K562 (cell line): ENCODE data around the gene HOXB7. TPM values are rescaled to one million over a fixed set of nuclear protein-coding genes. Genes with fewer than 3 reads are reported as not detected.

Experiments
- ATAC-seq: fragments of 200-7000 bp; cut with Tn5 transposase; 3 replicates; pipeline ENCODE4 v1.9.1; 2020; ENCODE audit warnings: moderate library complexity
- BruUV-seq: library from RNA; stranded (reverse); fragments of 400-500 nt; replicated peaks from 2 replicates; lab custom pipeline; 2021; lab: Mats Ljungman, UMichigan
- CTCF ChIA-PET: fragments of 300-600 bp; formaldehyde crosslinking; extraction: SDS; loops from one replicate; lab custom pipeline; 2021; ENCODE audit warnings: low intra/inter-chr PET ratio; lab: Yijun Ruan, JAX
- POLR2A ChIA-PET: fragments of 300-600, 350-650 bp; sonication (Branson Sonifier 250); formaldehyde crosslinking; extraction: SDS; loops from one replicate; lab custom pipeline; 2021; ENCODE audit warnings: antibody characterized with exemption, inconsistent platforms; lab: Yijun Ruan, JAX
- DNase-seq, 4 experiments: peaks; one replicate each; pipeline versions ENCODE4 v3.0.0 to v3.0.0-alpha.2; 2011 to 2018; ENCODE audit warnings: low spot score in 3 of 4, mixed read lengths in 3 of 4; ENCODE audit errors: extremely low read depth in 1 of 4
- FAIRE-seq: peaks from 2 replicates; lab custom pipeline; 2011; peaks lifted over from hg19 to GRCh38; lab: Jason Lieb, UNC
- H2AFZ ChIP-seq: 2 replicates; pipeline ENCODE4 v1.6.0; 2011; ENCODE audit warnings: low read depth, low read length, control low read depth, inconsistent platforms
- H3K27ac ChIP-seq: fragments of 200-600 bp; 3 replicates; pipeline ENCODE4 v1.8.0; 2011; ENCODE audit warnings: low read depth, mild to moderate bottlenecking, control low read depth, inconsistent platforms, low read length, moderate library complexity, mixed read lengths; ENCODE audit errors: extremely low read depth
- H3K27me3 ChIP-seq, 2 experiments: fragments of 300-600 bp in 1 of 2; 2 replicates in 1 of 2; 3 replicates in 1 of 2; pipeline versions ENCODE4 v1.6.0 to v1.8.0; 2011; ENCODE audit warnings: inconsistent platforms in 2 of 2, low read length in 2 of 2, mild to moderate bottlenecking in 1 of 2, mixed read lengths in 1 of 2, moderate library complexity in 1 of 2; ENCODE audit not compliant: control insufficient read depth in 2 of 2, insufficient read depth in 2 of 2
- H3K36me3 ChIP-seq: fragments of 300-600 bp; 3 replicates; pipeline ENCODE4 v1.8.0; 2011; ENCODE audit warnings: mild to moderate bottlenecking, low read length, inconsistent platforms; ENCODE audit not compliant: control insufficient read depth, insufficient read depth
- H3K4me1 ChIP-seq, 2 experiments: fragments of 200-600 bp in 1 of 2; replicated peaks in 1 of 2; 2 replicates in 1 of 2; 3 replicates in 1 of 2; pipeline versions ENCODE4 v1.5.1 to v1.8.0; 2011; ENCODE audit warnings: inconsistent platforms in 2 of 2, low read length in 2 of 2, mild to moderate bottlenecking in 1 of 2, mixed read lengths in 1 of 2, moderate library complexity in 1 of 2; ENCODE audit not compliant: control insufficient read depth in 2 of 2, insufficient read depth in 2 of 2
- H3K4me2 ChIP-seq: 2 replicates; pipeline ENCODE4 v1.6.1; 2011; ENCODE audit warnings: low read length, control low read depth, inconsistent platforms, mixed read lengths; ENCODE audit not compliant: insufficient read depth
- H3K4me3 ChIP-seq: fragments of 200-600 bp; sonication (generic), shearing (Covaris generic); 2 replicates; pipeline ENCODE4 v1.5.1; 2016; ENCODE audit warnings: control low read depth, inconsistent platforms
- H3K79me2 ChIP-seq: fragments of 200-600 bp; 3 replicates; pipeline ENCODE4 v1.8.0; 2011; ENCODE audit warnings: low read length, inconsistent platforms; ENCODE audit not compliant: control insufficient read depth, insufficient read depth
- H3K9ac ChIP-seq, 2 experiments: 2 replicates each; pipeline versions ENCODE4 v1.6.0 to v1.6.1; 2011; ENCODE audit warnings: low read depth in 2 of 2, low read length in 2 of 2, control low read depth in 1 of 2, inconsistent platforms in 1 of 2, mild to moderate bottlenecking in 1 of 2, mixed read lengths in 1 of 2; ENCODE audit not compliant: insufficient read depth in 1 of 2
- H3K9me1 ChIP-seq: one replicate; pipeline ENCODE4 v1.6.0; 2011; ENCODE audit warnings: inconsistent platforms, mild to moderate bottlenecking, low read length, moderate library complexity; ENCODE audit not compliant: control insufficient read depth, insufficient read depth
- H3K9me3 ChIP-seq: replicated peaks from 2 replicates; pipeline ENCODE4 v1.5.1; 2011; ENCODE audit warnings: low read depth, low read length, inconsistent platforms; ENCODE audit not compliant: control insufficient read depth, insufficient read depth
- H4K20me1 ChIP-seq: replicated peaks from 2 replicates; pipeline ENCODE4 v1.6.1; 2011; ENCODE audit warnings: low read length, inconsistent platforms, mixed read lengths; ENCODE audit not compliant: control insufficient read depth, insufficient read depth
- ELF1 ChIP-seq: fragments of 200-800 bp; sonication (Bioruptor generic); IDR thresholded peaks from 2 replicates; pipeline ENCODE4 v1.6.1; 2016; ENCODE audit warnings: missing genetic modification characterization, missing compliant biosample characterization
- EP300 ChIP-seq: IDR thresholded peaks from 2 replicates; pipeline ENCODE4 v1.6.1; 2012; ENCODE audit warnings: low read length, improper control_type of control experiment
- ETV1 ChIP-seq: fragments of 450-650 bp; conservative IDR thresholded peaks from 2 replicates; pipeline ENCODE4 v1.6.1; 2016; ENCODE audit warnings: missing genetic modification characterization, control low read depth, low read depth, missing compliant biosample characterization
- GMEB1 ChIP-seq: fragments of 250-450 bp; sonication (Bioruptor Pico); IDR thresholded peaks from 2 replicates; pipeline ENCODE4 v1.4.0; 2020; ENCODE audit warnings: mild to moderate bottlenecking
- HLTF ChIP-seq: fragments of 450-650 bp; IDR thresholded peaks from 2 replicates; pipeline ENCODE4 v1.6.1; 2016
- NCOA4 ChIP-seq: fragments of 450-650 bp; IDR thresholded peaks from 2 replicates; pipeline ENCODE4 v1.6.1; 2018; ENCODE audit warnings: mild to moderate bottlenecking; ENCODE audit not compliant: partially characterized antibody
- NELFE ChIP-seq: IDR thresholded peaks from 2 replicates; pipeline ENCODE4 v1.6.1; 2011; ENCODE audit warnings: mild to moderate bottlenecking; ENCODE audit not compliant: insufficient read depth, insufficient read length
- NR2C1 ChIP-seq, 2 experiments: fragments of 450-650 bp; IDR thresholded peaks; 2 replicates each; pipeline ENCODE4 v1.6.1; 2017; ENCODE audit warnings: mild to moderate bottlenecking in 2 of 2, antibody characterized with exemption in 1 of 2, inconsistent platforms in 1 of 2, missing compliant biosample characterization in 1 of 2, missing genetic modification characterization in 1 of 2
- SMAD3 ChIP-seq: fragments of 450-650 bp; formaldehyde crosslinking; conservative IDR thresholded peaks from 2 replicates; pipeline ENCODE4 v1.4.0; 2020; ENCODE audit warnings: mild to moderate bottlenecking
- STAT5A ChIP-seq: IDR thresholded peaks from 2 replicates; pipeline ENCODE4 v1.6.1; 2012; ENCODE audit warnings: low read length, inconsistent platforms, borderline replicate concordance
- U2AF1 ChIP-seq: fragments of 200-400 bp; formaldehyde crosslinking; optimal IDR thresholded peaks from 2 replicates; pipeline ENCODE3; 2017; ENCODE audit warnings: mild to moderate bottlenecking, low read depth, low read length, moderate library complexity
- ZNF12 ChIP-seq: sonication (generic); formaldehyde crosslinking; IDR thresholded peaks from 2 replicates; pipeline ENCODE4 v1.4.0; 2020; ENCODE audit warnings: mild to moderate bottlenecking, missing genetic modification reagents
- ZNF311 ChIP-seq: fragments of 250-450 bp; sonication (Bioruptor Pico); IDR thresholded peaks from 2 replicates; pipeline ENCODE4 v1.4.0; 2020; ENCODE audit warnings: mild to moderate bottlenecking, moderate library complexity
- WGBS: fragments of 100-300 bp; shearing (Covaris generic); methylation state at CpG from one replicate; pipeline ENCODE4 v1.1.6; 2016; ENCODE audit warnings: low coverage, mixed read lengths; ENCODE audit not compliant: insufficient coverage; ENCODE audit errors: missing lambda C conversion rate; 5-methylcytosine and 5-hydroxymethylcytosine counted together
- in situ Hi-C: fragments of 300-500 bp; cut with MboI; formaldehyde crosslinking; loops from 4 replicates; pipeline ENCODE4 v1.15.0; 2018; ENCODE audit warnings: inconsistent platforms, mixed read lengths
- intact Hi-C: fragments of 100-400 bp; cut with micrococcal nuclease; formaldehyde crosslinking; loops from 2 replicates; pipeline ENCODE4 v1.14.2; 2022
- polyA plus RNA-seq, 8 experiments: library from polyadenylated mRNA; depleted of rRNA in 4 of 8; stranded (reverse) in 5 of 8; unstranded in 3 of 8; fragments of >200 nt; fragmentation: Nextera tagmentation in 2 of 8; fragmentation: Illumina TruSeq in 1 of 8; extraction: Ambion mirVana in 2 of 8; extraction: Trizol in 1 of 8; gene quantifications; 2 replicates each; pipeline versions ENCODE4 v1.2.1 to v1.2.3, GENCODE V29; 2011 to 2014; ENCODE audit warnings: inconsistent platforms in 1 of 8, missing spikeins in 1 of 8
- total RNA-seq, 7 experiments: library from RNA; depleted of rRNA in 6 of 7; stranded (reverse); fragments of >200 nt in 6 of 7; fragmentation: Illumina TruSeq in 2 of 7; extraction: Trizol in 2 of 7; gene quantifications; 2 replicates each; pipeline versions ENCODE4 v1.2.1 to v1.2.3, GENCODE V29; 2011 to 2021; ENCODE audit warnings: low replicate concordance in 1 of 7
- TF ChIP-seq, protein P1 (sequence below): fragments of 150-350 bp; conservative IDR thresholded peaks from 2 replicates; pipeline ENCODE4 v1.6.1; 2014; ENCODE audit warnings: low read length

The HOXB7 gene
- total and polyA plus RNA-seq, 9 of the 15 experiments (the other 6 are each of a cell fraction or from before 2014, with no cell fraction given): 5.5 to 16.7 (median 8.3) TPM

DNA sequence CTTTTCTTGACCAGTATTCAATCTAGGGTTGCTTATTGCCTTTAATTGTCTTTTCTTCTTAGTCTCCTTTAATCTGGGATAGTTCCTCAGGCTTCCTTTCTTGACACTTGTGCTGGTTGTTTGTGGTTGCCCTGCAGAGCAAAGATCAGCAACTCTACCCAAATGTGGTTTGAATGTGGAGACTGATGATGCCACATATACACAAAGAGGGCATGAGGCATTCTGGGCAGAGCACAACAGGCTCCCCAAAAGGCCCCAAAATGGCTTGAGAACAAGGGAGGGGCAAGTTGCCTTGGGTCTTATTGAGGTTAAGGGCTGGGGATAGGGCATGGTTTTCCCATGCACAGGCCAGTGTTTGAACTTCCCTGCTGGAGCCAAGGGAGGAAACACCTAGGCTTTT is 45.1 kb upstream of the HOXB7 start:
- Histone ChIP-seq H3K4me2 (no peak overlapping the region), H3K4me3 (no peak overlapping the region), H3K27me3 (no peaks in the 10 kb centered on the region), H4K20me1 (no peaks in the 10 kb centered on the region), H3K9ac (no peak overlapping the region), H3K9me1 (no peaks in the 10 kb centered on the region), H3K79me2 (no peaks in the 10 kb centered on the region), H3K36me3 (no peaks in the 10 kb centered on the region), H3K9me3 (no peaks in the 10 kb centered on the region), H3K27ac (no peak overlapping the region), H2AFZ (no peak overlapping the region), H3K4me1 (no peaks in the 10 kb centered on the region)
- intact Hi-C loops: no loop called here
- ChIA-PET CTCF (no interaction called here), POLR2A (interaction anchor here (1.2 to 1.4 kb wide), 3 partner anchors 11 to 55 kb away, joined by 3 read pairs; no protein-coding TSS in a partner anchor)
- FAIRE-seq: no peak
- ATAC-seq: no peak
- no peak for TF ChIP-seq NCOA4
- BruUV-seq: no TSS peak
- DNase-seq: peak in 1 of 4 experiments; percentile 1
- in situ Hi-C loops: no loop called here

- no CpG with 5 or more reads among the region's 1 CpG for WGBS
- intact Hi-C loops: no loop called here
- in situ Hi-C loops: no loop called here
- Histone ChIP-seq H3K9ac (no peak overlapping the region), H3K27me3 (no peaks in the 10 kb centered on the region), H3K4me2 (no peak overlapping the region), H3K36me3 (no peaks in the 10 kb centered on the region), H3K4me1 (peaks cover 9 to 18% of the 10 kb centered on the region in 2 experiments; a peak in 4 of 5 replicates), H2AFZ (no peak overlapping the region), H3K27ac (no peak overlapping the region), H3K79me2 (peaks cover 19% of the 10 kb centered on the region), H3K4me3 (no peak overlapping the region), H3K9me3 (no peaks in the 10 kb centered on the region), H4K20me1 (no peaks in the 10 kb centered on the region), H3K9me1 (no peaks in the 10 kb centered on the region)
- POLR2A ChIA-PET: interaction anchor here (0.6 to 2.1 kb wide), 2 partner anchors 10 to 23 kb away, joined by 3 to 6 read pairs; partner anchors contain the start of gene HOXB9
- DNase-seq (no peak), ATAC-seq (no peak), FAIRE-seq (no peak)
- CTCF ChIA-PET: no interaction called here
- BruUV-seq: no TSS peak
- TF ChIP-seq SMAD3: no peak
- no peak for TF ChIP-seq ETV1 (tag)
- no peak for TF ChIP-seq NR2C1 (IDR thresholded peaks at IDR 0.05)
- no peak for TF ChIP-seq NR2C1 (tag; IDR thresholded peaks at IDR 0.05)
- no peak for TF ChIP-seq STAT5A
- TF ChIP-seq NELFE: no peak
- TF ChIP-seq ZNF12 (CRISPR knock-in tag): no peak
- TF ChIP-seq ELF1: no peak
- no peak for TF ChIP-seq GMEB1
- no peak for TF ChIP-seq HLTF
- TF ChIP-seq ZNF311 (CRISPR knock-in tag): no peak
- no peak for TF ChIP-seq EP300
- TF ChIP-seq U2AF1: no peak
- TF ChIP-seq, protein P1, sequence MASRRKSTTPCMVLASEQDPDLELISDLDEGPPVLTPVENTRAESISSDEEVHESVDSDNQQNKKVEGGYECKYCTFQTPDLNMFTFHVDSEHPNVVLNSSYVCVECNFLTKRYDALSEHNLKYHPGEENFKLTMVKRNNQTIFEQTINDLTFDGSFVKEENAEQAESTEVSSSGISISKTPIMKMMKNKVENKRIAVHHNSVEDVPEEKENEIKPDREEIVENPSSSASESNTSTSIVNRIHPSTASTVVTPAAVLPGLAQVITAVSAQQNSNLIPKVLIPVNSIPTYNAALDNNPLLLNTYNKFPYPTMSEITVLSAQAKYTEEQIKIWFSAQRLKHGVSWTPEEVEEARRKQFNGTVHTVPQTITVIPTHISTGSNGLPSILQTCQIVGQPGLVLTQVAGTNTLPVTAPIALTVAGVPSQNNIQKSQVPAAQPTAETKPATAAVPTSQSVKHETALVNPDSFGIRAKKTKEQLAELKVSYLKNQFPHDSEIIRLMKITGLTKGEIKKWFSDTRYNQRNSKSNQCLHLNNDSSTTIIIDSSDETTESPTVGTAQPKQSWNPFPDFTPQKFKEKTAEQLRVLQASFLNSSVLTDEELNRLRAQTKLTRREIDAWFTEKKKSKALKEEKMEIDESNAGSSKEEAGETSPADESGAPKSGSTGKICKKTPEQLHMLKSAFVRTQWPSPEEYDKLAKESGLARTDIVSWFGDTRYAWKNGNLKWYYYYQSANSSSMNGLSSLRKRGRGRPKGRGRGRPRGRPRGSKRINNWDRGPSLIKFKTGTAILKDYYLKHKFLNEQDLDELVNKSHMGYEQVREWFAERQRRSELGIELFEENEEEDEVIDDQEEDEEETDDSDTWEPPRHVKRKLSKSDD: no peak
Measured at GRCh38 chr17:48649741-48650140, 38.9 kb upstream of the HOXB7 start.
